Measurements from ENCODE around the gene GLOD5.

GLOD5 gene

GRCh38 chrX:48753708-48754228 is 7.8 kb upstream of the GLOD5 start:
- no peak for DNase-seq (ENCODE audit: extremely low read depth in 1 of 2, low read depth in 1 of 2)

DNA sequence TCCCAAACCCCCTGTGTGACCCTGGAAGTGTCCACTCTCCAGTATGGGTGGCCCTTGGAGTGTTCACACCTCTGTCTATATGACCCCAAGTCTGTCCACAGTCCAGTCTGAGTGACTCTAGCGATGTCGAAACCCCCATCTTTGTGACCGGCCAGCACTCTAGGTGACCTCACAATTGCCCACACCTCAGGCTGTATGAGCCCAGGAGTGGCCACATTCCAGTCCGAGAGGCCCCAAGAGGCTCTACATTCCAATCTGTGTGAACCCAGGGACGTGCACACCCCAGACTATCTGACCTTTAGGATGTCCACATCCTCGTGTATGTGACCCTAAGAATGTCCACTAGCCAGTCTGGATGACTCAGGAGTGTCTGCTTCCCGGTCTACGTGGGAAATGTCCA is 7.3 kb upstream of the GLOD5 start:
- DNase-seq (ENCODE audit: extremely low read depth in 1 of 2, low read depth in 1 of 2), result no peak

DNA sequence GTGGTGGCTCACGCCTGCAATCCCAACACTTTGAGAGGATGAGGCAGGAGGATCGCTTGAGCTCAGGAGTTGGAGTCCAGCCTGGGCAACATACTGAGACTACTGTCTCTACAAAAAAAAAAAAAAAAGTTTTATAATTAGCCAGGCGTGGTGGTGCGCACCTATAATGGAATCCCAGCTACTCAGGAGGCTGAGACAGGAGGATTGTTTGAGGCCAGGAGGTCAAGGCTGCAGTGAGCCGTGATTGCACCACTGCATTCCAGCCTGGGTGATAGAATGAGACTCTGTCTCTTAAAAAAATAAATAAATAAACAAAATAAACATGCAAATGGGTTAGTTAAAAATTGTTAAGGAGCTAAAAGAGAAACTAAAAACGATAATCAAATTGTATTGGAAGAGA is 7.7 kb downstream of the GLOD5 start:
- DNase-seq (ENCODE audit: extremely low read depth in 1 of 2, low read depth in 1 of 2), result no peak

- no peak for DNase-seq (ENCODE audit: extremely low read depth in 1 of 2, low read depth in 1 of 2)
These were observed 8.7 kb downstream of the GLOD5 start for GRCh38 chrX:48770296-48770695.

GRCh38 chrX:48772602-48773001 is 11.1 kb downstream of the GLOD5 start:
- DNase-seq (ENCODE audit: extremely low read depth in 1 of 2, low read depth in 1 of 2), result no peak

- DNase-seq (ENCODE audit: extremely low read depth in 1 of 2, low read depth in 1 of 2), result no peak
These were observed 15.4 kb downstream of the GLOD5 start for GRCh38 chrX:48776818-48777439.

DNA sequence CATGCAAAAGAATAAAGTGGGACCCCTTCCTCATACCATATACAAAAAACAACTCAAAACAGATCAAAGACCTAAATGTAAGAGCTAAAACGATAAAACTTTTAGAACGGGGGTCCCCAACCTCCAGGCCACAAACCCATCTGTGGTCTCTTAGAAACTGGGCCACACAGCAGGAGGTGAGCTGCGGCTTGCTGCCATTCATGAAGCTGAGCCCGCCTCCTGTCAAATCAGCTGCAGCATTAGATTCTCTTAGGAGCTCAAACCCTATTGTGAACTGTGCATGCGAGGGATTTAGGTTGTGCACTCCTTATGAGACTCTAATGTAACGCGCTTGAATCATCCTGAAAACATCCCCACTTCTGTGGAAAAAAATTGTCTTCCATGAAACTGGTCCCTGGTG is 17.9 kb downstream of the GLOD5 start:
- no peak for DNase-seq (ENCODE audit: extremely low read depth in 1 of 2, low read depth in 1 of 2)

- DNase-seq (ENCODE audit: extremely low read depth in 1 of 2, low read depth in 1 of 2), result no peak
These were observed 20.2 kb downstream of the GLOD5 start for GRCh38 chrX:48781705-48782104.

DNA sequence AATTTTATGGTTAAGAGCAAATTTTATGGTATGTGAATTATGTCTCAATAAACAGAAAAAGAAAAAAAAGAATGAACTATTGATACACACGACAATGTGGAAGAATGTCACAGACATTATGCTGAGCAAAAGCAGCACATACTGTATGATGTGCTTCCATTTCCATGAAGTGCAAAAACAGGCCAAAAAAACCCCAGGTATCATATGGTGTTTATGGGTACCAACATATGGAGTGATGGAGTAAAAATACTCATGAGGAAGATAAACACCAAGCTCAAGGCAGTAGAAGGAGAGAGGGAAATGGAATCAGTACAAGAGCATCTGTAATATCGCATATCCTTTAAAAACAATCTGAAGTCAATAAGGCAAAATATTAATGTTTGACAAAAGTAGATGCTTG is 20.7 kb downstream of the GLOD5 start:
- DNase-seq (ENCODE audit: extremely low read depth in 1 of 2, low read depth in 1 of 2), result no peak

DNA sequence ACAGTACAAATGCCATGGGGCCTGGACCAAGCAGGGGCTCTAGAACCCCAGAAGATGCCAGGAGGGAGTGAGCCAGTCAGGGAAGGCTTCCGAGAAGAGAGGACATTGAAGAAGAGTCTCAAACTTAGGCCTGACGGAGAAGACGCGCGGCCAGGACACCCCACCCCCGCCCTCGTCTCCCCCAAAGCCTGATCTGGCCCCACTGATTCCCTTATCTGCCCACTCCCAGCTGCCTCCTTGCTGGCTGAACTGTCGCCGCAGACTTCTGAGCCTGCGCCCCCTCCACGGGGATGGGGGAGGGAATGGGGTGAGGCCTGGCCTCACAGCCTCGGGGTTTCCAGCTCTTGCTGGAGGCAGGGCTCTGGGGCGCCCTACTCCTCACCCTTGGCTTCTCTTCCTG is 21.2 kb downstream of the GLOD5 start:
- DNase-seq (ENCODE audit: extremely low read depth in 1 of 2, low read depth in 1 of 2), result no peak

DNA sequence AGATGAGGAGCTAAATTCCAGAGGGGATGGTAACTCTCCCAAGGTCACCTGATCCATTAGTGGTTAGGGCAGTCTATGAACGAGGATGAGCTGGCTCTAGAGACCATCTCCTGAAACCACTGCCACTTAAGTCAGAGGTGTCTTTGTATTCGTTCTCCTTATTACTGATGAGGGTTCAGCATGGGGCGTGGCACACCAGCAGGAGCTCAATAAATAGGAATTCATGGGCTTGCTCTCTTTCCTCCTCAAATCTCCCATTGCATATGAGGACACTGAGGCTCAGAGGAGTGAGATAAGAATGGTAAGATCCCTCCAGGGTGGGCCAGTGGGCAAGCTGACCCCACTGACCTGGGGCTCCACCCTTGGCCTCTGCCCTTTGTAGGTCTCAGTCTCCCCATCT is 23.2 kb downstream of the GLOD5 start:
- DNase-seq (ENCODE audit: extremely low read depth in 1 of 2, low read depth in 1 of 2), result no peak

- DNase-seq (ENCODE audit: extremely low read depth in 1 of 2, low read depth in 1 of 2), result no peak
These were observed 23.6 kb downstream of the GLOD5 start for GRCh38 chrX:48785186-48785539.

DNA sequence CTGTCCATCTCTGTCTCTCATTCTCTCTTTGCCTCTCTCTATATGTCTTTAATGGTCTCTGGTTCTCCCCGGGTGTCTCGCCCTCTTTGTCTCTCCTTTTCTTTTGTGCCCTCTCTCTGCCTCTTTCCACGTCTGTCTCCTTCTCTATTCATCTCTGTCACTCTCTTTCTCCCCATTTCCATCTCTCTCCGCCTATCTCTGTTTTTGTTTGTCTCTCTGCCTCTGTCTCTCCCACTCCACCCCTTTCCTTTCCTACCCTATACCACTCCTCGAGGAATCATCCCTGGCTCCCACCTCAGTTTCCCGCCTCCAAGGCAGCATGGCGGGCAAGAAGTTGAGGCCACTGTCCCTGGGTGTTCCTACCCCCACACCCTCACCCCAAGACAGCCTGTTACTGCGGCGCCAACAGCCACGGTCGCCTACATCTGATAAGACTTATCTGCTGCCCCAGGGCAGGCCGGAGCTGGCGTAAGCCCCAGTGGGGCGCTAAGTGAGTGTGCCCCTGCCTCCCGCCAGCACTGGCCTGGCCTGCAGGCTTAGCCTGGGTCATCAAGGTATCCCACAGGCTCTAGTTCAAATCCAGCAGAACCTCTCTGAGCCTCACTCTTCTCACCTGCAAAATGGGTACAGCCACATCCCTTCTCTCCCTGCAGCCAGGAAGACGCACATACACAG is 24.1 kb downstream of the GLOD5 start:
- no peak for DNase-seq (ENCODE audit: extremely low read depth in 1 of 2, low read depth in 1 of 2)

DNA sequence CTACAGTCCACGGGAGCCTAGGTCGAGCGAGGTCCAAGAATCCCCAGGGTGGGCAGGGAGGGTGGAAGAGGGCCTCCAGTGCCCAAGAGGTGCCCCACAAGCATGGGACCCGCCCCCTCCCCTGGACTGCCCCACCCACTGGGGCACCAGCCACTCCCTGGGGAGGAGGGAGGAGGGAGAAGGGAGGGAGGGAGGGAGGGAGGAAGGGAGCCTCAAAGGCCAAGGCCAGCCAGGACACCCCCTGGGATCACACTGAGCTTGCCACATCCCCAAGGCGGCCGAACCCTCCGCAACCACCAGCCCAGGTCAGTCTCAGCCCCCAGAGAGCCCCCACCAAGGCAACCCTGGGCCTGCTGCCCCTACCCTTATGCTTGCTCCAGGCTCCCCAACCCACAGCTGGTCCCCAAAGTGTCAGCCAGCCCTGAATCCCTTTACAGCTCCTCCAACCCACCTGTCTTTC is 24.8 kb downstream of the GLOD5 start, which contains the start of gene GATA1:
Gene GATA1 (plus strand): TSS at position 250 of the 460 bp plus-strand sequence. CDS start 4,520 bp downstream, outside the sequence.
- DNase-seq (ENCODE audit: extremely low read depth in 1 of 2, low read depth in 1 of 2), result no peak

DNA sequence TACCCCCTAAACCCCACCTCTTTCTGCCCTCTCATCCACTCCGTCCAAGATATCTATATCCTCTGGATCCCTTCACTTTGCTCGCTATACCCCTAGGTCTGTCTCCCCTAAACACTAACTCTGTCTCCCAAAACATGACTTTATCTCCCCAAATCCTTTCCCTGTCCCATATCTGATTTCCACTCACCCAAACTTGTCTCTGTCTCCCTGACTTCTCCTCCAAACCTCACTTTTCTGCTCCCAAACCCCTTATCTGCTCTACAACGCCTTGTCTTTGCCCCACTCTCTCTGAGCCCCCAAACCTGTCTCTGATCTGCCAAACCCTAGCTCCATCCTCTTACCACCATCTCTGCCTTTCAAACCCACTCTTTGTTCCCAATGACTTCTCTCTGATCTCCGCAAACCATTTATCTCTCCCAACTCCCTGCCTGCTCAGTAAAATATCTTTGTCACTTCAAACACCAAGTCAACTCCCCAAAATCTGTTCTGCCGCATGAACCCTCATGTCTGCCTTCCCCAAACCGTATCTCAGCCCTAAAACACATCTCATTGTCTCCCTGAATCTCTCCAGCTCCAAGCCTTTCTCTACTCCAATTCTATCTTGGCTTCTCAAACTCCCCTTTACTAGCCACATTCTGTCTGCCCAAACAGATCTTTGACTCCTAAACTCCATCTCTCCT is 25.4 kb downstream of the GLOD5 start:
- no peak for DNase-seq (ENCODE audit: extremely low read depth in 1 of 2, low read depth in 1 of 2)

- DNase-seq (ENCODE audit: extremely low read depth in 1 of 2, low read depth in 1 of 2), result no peak
These were observed 26.2 kb downstream of the GLOD5 start for GRCh38 chrX:48787505-48788443.

GRCh38 chrX:48789366-48790220 is 28.0 kb downstream of the GLOD5 start:
- DNase-seq (ENCODE audit: extremely low read depth in 1 of 2, low read depth in 1 of 2), result no peak

DNA sequence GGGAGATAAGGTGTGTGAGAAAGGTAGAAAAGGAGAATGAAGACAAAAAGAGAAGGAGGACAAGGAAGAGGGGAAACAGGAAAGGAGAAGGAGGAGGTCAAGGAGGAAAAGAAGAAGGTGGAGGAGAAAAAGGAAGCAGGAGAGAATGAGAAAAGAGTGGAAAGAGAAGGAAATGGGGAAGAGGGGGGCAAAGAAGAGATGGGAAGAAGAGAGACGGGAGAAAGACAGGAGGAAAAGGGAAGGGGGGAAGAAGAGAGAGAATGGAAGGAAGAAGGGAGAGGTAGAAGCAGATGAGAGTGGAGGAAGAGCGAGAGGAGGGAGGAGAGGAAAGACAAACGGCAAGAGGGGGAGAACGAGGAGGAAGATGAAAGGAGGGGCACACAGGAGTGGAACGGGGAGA is 28.9 kb downstream of the GLOD5 start:
- no peak for DNase-seq (ENCODE audit: extremely low read depth in 1 of 2, low read depth in 1 of 2)

- DNase-seq (ENCODE audit: extremely low read depth in 1 of 2, low read depth in 1 of 2), result no peak
These were observed 29.7 kb downstream of the GLOD5 start for GRCh38 chrX:48791063-48791820.
